Measurements from ENCODE around the gene MCTP2.

DNA sequence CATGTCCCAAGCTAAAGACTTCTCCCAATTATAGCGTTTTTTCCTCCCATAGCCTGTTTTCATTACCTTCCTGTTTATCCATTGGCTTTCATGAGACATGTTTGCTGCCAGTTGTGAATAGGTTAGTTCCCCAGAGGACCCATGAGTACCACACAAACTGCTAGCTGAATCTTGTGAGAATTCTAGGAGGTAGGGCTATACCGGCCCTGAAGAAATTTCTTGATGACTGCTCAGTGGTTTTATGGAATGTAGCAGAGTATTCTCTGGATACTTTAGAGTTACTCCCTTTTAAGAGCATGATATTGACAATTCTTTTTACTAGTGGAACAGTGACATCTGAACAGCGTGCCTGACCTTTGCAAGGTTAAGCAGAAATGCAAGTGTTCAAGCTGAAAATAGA, 210.4 kb downstream of the MCTP2 start:
- no peak for TF ChIP-seq POLR2AphosphoS5 (IDR thresholded peaks at IDR 0.05; ENCODE audit: low read depth, low read length)
- no peak for TF ChIP-seq POLR2A (IDR thresholded peaks at IDR 0.05; ENCODE audit: low read depth, low read length)

Data from GM12892 (cell line).